NCI-H1930 (cell line): Measurements from ENCODE around the gene PDE3B.

Experiments
- DNase-seq, 2 experiments: peaks; one replicate each; lab custom pipeline; 2025; lab: John Stamatoyannopoulos, UW

Gene PDE3B

DNA sequence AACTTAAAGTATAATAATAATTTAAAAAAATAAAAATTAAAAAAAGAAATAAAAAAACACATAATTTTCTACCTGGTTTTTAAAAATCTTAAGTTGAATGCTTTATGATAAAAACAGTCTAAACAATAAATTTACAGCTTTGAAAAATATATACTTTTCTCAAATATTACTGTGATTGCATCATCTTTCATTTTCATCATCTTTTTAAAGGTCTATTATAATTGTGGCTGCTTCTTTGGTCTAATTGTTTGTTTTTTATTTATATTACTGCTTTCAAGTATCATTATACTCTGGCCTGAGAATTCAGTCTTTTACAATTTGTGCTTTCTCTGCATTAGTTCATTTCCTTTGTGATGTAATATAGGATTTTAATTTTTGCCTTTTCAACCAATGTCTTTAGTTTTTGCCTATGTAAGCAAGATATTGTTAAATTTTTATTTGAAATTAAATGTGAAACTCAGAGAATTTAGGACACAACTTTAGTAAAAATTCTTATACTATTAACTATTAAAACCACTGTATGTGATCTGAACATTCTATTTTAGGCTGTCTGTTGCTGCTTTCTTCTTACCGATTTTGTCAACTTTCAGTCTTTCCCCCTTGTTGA, 241.2 kb downstream of the PDE3B start:
- DNase-seq: no peak

DNA sequence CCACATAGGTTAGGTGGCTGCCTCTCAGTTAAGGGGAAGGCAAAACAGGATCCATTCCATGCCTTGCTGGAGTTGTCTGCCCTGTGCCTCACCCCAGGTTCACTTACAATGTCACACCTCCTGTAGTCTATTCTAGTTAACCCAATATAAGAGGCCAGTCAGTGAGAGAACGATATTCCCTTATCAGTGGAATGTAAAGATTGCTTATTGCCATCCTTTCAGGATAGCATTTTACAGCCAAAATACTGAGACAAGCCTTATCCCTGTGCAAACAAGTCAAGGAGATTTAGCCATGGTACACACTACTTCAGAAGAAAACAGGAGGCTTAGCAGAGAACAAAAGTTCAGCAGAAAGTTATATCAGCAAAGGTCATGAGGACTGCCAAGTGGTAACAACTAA, 242.9 kb downstream of the PDE3B start:
- no peak for DNase-seq

DNA sequence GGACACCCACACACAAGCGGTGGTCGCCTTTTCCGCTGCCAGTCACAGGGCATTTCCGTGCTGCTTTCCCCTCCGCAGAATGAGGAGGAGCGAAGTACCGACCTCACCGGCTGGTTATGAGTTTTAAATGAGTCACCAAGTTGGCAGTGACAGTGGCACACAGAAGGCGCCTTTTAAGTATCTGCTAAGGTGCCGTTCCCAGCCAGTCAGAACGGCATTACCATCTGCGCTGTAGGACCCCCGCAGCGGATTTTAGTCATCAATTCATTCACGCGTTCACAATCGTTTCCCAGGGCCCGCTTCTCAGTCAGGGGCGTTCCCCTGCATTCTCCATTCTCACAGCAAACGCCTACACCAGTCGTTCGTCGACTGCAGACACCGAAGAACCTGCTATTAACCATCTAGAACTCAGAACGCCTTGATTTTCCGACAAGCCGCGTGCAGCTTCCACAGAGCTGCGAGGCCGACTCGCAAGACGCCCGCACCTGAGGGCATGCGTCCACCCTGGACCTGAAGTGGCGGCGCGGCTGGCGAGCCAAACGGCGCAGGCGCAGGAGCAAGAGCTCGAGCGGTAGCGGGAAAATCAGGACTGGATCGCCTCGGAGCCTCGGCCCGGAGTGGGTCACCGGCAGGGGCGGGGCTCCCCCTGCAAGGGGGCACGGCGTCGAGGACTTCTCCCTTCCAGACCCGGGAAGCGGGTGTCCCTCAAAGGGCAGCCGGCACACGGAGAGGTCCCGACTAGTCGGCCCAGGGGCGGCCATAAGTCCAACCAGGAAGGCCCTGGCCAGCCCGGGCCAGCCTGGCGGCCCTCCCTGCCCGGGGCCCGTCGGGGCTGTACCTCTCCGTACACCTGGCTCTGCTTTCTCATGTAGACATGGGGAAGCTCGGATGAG, 247.8 kb downstream of the PDE3B start:
- peak; percentile 88 to 93 for DNase-seq

DNA sequence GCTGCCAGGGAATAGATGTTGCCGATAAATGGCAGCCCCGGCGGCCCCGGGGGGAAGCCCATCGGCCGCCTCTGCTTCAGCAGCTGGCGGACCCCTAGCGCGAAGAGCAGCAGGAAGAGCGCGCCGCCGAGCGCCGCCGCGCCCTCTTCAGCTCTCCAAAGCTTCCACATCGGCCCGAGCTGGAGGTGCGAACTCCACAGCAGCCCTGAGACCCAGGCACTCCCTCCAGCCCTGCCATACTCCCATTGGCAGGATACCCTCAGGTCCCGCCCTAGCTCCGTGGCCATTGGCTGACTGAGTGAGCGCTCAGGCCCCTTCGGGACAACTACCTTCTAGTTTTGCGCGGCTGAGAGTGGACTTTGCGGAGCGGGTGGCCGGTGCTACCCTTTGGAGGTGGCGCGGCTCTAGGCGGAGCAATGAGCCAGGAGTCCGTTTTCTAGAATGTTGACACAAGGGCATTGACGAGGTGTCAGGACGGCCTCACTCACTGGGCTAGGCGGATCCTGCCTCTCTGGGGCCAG, 248.5 kb downstream of the PDE3B start, which contains the start of gene CYP2R1:
TSS of gene CYP2R1 (minus strand) at position 196 of the 521 bp plus-strand sequence. CDS start at position 170, 26 bp downstream.
- DNase-seq: peak; percentile 98

DNA sequence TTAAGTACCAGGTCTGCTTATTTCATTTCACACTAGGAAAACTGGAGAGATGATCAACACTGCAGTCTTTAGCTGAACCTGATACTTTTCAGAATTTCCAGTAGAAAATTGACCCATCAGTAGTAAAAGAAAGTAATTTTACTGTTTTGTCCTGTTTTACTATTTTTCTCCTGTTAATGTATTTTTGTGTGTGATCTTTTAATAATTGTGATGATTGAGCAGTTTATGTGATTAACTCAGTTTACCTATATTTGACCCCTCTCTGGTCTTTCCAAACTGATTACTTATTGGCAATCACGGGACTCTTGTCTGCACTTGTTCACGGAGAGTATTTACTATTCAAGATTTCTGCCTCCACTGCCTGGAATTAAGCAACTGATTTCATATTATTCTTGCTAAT, 249.0 kb downstream of the PDE3B start:
- DNase-seq: no peak

DNA sequence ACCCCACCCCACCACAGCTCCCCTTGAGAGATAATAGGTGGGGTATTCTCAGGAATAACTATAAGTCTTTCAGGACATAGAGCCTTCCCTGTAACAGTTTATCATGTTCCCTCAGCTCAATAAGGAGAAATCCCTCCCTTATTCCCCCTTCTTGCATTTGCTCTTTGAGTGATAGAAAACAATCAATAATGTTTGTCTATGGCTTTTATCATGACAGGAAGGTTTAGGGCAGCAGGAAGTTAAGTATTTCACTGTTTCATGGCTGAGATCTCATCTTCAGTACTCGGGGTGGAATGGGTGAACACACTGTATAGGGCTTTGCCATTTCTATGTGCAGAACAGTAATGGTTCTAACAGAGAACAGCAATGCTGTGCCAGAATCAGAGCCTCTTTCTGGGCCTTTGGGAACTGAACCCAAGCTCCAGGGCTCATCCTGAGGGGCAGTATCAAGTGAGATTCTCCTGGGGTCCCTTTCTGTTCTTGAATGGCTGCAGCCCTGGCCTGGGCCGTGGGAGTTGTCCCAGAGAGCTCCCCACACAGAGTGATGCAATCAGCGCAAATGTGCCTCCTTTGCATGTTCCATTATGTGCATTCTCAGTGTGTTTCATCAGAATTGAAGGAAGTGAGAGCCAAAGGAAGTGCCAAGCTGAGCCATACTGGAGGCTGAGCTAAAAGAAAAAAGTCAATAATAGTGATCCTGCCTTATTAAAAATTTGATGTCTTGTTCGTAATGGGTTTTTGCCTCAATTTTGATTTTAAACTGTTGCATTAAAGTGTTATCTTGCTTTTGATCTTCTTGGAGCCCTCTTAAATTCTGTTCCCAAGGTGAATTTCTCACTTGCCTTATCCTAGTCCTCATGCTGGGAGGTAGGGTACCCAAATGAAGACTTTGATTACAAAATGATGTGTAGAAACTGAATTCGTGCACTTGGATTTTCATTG, 251.3 kb downstream of the PDE3B start:
- peak in 1 of 2 experiments; percentile 75 for DNase-seq

DNA sequence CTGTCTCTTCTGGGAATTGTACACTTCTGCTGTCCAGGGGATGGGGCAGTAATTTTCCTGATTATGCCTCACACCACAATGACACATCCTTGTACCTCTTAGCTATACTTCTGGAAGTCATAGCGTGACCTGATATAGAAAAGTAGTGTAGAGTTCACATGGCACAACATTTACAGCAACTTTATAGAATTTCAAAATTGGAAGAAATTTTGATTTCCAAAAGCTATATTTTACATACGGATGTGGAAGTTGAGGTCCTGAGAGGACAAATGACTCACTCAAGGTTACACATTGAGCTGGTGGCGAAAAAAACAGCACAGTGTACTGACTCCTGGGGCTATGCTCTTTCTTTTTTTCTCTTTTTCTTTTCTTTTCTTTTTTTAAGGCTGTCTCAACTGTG, 254.8 kb downstream of the PDE3B start:
- DNase-seq: no peak

DNA sequence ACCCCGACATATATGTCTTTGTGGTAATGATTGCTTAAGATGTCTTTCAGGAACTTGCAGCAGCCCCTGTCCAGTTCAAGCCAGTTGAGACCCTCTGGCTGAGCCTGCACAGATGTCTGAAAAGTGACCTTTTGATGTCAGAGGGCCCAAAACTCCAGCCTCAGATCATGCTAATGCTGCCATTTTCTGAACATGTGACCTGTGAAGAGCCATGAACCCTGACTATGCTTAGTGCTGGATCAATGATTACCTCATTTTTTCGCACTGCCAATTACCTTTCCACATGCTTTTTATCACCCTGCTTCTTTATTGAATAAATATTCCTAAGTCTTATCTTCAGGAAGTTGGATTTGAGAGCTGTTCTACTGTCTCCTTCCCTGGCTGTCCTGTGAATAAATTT, 255.3 kb downstream of the PDE3B start:
- no peak for DNase-seq

DNA sequence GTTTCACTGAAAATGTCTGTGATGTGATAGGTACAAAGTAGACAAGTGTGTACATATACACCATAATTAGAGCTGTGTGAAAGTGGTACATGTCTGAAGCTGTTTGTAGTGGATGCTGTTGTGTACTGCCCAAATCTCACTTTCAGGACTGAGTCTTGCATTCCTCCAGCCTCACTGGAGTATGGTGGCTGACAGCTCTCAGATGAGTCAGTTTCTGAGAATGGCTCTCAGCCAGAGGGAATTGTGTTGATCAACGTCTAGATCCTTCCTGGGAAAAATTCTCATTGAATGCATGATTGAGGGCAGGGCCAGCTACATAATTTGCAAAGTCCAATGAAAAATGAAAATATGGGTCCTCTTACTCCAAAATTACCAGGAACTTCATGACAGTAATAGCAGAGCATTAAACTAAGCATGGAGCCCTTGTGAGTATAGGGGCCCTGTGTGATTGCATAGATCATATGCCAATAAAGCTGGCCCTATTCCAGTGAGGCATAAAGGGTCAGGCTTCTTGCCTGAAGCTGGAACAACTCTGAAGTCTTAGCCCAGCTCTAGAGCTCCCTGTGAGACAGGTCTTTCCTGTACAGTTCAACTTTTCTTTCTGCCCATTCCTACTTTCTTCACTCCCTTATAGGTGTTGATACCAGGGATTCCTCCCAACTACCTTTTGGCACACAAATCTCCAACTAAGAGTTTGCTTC, 259.2 kb downstream of the PDE3B start:
- DNase-seq: no peak

DNA sequence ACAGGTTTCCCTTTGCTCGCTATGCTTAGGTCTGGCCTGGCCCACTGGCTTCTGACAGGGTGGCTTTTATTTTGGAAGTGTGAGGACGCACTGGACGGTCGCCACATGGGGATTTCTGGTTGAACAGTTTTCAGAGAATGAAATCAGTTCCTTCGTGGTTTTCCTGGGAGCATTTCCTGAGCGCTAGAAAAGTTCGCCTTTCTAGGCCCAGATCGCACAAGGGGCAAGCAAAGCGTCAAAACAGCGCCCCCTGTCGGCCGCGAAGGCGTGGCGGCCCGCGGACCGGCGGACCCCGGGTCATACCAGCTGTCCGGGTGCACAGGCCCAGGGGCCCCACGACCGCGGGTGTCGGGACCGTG, 261.1 kb downstream of the PDE3B start:
- DNase-seq: peak; percentile 22 to 73

DNA sequence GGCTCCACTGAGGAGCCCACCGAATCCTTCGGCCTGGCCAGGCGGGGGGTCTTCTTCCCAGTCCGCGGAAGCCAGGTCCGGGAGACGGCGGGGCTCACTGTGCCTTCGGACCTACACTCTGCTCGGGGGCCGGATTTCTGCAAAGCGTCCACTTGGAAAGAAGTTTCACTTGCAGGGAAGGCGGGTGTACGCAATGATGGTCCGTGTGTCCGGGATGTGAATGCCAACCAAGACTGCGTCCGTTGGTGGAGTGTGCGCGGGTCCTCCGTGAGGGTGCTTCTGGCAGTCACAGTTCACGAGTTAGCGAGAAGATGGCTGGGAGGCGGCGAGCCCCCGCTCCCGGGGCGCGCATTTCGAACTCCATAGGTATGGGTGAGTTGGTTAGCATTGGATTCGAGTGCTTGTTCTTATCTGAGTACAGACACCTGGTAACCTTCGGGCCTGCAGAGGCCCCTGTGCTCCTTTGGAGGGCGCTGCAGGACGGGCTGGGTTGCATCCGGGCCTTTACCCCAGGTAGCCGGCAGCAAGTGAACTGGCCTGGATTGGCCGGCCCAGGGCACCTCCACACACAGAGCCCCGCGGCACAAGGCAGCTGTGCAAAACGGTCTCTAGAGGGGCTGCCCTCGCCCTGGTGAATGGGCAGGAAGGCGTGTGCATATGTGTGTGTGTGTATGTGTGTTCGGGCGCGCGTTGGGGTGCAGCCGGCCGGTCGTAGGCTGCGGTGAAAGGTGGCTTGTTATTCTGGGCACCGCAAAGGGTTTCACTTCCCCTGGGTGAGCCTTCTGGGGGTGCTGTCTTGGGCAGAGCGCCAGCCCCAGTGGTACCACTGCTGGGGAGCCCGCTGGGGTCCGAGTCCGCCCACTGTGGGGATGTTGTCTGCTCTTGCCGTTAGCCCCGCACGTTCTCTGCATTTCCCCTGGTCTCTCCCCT, 261.8 kb downstream of the PDE3B start:
- peak; percentile 60 to 68 for DNase-seq

DNA sequence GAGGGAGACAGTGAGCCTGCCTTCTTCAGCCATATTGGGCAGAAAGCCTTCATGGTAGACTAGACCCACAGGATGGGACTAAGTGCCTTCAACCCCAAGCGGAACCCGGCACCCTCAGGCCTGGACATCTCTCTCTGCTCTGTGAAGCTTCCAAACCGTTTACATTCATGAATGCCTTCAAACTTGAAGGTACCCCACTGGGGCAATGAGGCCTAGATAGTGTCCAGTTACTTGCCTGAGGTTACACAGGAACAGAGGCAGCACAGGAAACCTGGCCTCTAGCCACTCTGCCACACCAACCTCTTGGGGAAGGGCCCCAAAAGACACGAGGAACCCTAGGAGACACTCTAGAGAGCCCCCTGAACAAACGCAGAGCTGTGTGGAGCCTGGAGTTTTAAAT, 263.0 kb downstream of the PDE3B start:
- DNase-seq: no peak

DNA sequence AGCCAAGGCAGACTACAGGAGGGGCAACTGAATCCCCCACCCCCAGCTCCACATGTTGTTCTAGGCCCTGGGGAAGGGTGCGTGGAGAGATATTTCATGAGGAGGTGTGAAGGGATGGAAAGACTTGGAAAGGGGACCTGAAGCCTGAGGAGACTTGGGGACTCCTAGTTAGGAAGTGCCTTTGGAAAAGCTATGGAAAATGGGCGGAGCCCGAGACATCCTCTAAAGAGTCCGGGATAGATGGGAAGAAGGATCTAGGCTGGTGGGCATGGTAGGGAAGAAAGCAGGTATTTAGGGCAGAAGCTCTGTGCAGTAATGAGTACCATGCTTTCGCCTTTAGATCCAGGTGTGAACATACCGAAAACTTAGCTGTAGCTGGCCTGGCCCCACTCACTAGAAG, 263.4 kb downstream of the PDE3B start:
- no peak for DNase-seq

DNA sequence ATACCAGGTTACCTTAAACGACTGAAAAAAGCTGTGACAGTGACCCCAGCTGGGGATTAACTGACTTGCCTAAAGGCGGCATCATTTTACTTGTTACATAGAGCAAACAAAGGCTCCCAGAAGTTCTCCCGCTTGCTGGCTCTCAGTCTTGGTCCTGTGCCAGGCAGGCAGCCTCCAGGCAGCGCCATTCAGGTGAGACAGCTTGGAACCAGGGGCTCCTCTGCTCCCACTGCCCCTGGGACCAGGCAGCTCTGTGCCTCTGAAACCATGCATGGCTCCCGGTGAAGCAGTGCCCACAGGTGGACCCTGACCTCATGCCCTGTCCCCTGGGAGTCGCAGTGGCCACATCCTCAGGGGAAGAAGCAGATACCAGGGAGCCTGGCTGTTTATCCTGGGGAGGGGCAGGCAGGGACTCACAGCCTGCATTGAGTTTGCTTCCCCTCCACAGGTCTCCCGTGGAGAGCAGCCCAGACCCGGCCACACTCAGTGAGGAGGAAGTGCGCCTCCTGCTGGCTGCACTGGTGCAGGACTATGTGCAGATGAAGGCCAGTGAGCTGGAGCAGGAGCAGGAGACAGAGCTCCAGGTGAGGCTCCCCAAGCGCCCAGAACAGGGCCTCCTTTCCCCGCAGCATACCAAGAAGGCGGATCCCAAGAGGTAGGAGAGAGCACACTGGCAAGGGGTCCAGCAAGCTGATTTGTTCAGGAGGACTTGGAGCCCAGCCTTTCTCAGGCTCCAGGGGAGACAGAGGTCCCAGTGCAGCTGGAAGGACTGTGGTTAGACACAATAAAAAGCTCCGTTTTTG, 264.0 kb downstream of the PDE3B start:
- peak; percentile 57 to 76 for DNase-seq

DNA sequence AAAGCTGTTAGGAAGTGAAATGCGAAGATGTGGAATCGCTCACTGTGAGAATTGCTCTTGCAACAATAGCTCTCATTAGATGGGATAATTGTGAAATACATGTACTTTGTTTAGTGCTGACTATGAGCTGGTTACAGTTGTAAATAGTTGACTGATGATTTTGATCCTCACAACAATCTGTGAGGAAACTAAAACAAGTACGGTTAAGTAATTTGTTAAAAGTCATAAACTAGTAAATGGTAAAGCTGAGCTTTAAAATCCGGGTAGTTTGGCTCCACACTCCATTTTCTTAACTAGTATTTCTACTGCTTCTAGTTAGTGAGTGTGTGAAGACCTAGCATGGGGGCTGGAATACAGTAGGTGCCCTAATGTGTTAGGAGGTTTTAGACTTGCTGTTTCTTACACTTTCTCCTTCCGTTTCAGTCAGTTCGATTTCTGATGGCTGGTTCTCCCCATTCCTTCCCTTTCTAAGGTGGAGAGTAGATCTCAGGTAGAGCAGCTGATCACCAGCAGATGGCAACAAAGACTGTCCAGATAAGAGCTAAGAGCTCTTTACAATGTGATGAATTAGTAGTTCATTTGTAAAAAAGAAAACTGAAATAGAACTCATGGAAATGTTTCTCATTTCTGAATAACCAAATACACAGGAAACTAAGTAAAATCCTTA, 264.7 kb downstream of the PDE3B start:
- peak; percentile 50 to 58 for DNase-seq

DNA sequence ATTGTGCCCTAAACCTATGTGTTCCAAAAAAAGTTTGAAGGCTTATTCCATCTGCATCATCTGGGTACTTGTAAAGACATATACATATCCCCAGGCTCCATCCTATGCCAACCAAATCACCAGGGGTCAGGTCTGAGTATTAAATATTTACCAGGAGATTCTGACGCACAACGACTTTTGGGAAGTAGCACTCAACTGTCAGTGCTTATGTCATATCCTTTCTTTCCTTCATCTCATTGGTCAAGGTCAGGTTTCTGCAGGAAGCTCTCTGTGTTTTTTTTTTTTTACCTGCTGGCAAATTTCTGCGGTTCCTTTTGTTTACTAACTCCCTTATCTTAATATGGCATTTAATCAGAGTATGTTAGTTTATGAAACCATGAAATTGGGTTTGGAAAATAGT, 270.9 kb downstream of the PDE3B start:
- no peak for DNase-seq

DNA sequence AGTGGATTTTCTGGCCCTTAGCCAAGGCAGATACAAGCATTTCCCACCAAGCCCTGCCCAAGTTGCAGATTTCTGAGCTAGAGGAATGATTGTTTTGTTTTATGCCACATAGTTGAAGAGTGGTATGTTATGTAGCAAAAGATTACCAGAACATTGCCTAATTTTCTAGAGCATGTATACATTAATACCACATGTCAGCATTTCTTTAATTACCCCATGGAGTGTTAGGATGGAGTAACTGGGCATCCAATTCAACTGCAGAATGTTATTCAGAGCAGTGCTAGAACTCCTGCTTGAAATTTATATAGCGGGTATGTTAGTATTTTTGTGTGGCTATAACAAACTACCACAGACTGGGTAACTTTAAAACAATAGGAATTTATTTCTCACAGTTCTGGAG, 272.8 kb downstream of the PDE3B start:
- no peak for DNase-seq
